Activated CD4-positive, alpha-beta memory T cell treated with anti-CD3 and anti-CD28 coated beads, Interleukin-2, amount 10 ng/mL, durations not matched to agents 7 days and 5 days (primary cell): ENCODE data around the gene FRMD6. TPM values are rescaled to one million over a fixed set of nuclear protein-coding genes. Genes with fewer than 3 reads are reported as not detected.

ENCODE experiments used
- CTCF ChIA-PET: fragments of 350-600 bp; sonication (Branson Sonifier 250); formaldehyde crosslinking; loops from one replicate; lab custom pipeline; 2021; ENCODE audit warnings: antibody characterized with exemption, inconsistent platforms; lab: Charles Lee
- POLR2A ChIA-PET: fragments of 350-600 bp; sonication (Branson Sonifier 250); formaldehyde crosslinking; loops from one replicate; lab custom pipeline; 2021; ENCODE audit warnings: antibody characterized with exemption; lab: Charles Lee
- DNase-seq: peaks from one replicate; pipeline ENCODE4 v3.0.0-alpha.2; 2020
- H3K27ac Mint-ChIP-seq: one replicate; pipeline ENCODE4 v1.8.0; 2021; ENCODE audit warnings: mild to moderate bottlenecking, mixed read lengths
- H3K27me3 Mint-ChIP-seq: one replicate; pipeline ENCODE4 v1.8.0; 2021; ENCODE audit warnings: mixed read lengths
- H3K36me3 Mint-ChIP-seq: one replicate; pipeline ENCODE4 v1.8.0; 2021; ENCODE audit warnings: low read depth, mixed read lengths
- H3K4me1 Mint-ChIP-seq: one replicate; pipeline ENCODE4 v1.8.0; 2021; ENCODE audit warnings: mixed read lengths
- H3K4me3 Mint-ChIP-seq: one replicate; pipeline ENCODE4 v1.8.0; 2021; ENCODE audit warnings: mild to moderate bottlenecking, mixed read lengths
- H3K9me3 Mint-ChIP-seq: one replicate; pipeline ENCODE4 v1.8.0; 2021; ENCODE audit warnings: mixed read lengths
- total RNA-seq, 2 experiments: library from RNA; stranded (reverse); gene quantifications; one replicate each; pipeline ENCODE4 v1.2.3, GENCODE V29; 2021

The FRMD6 gene
- total RNA-seq, 2 experiments from 2014 or later = 3.3 TPM

GRCh38 chr14:51780006-51780692 is 128.4 kb downstream of the FRMD6 start:
- H3K27me3 Mint-ChIP-seq = peaks cover 37% of the 10 kb centered on the region
- ChIA-PET CTCF (interaction anchor here (0.7 to 2.4 kb wide), 16 partner anchors 9 to 685 kb away, joined by 3 to 10 read pairs (median 4); partner anchors contain the start of genes GNG2 and TRIM9), POLR2A (interaction anchor here (1.1 to 1.2 kb wide), 2 partner anchors 128 to 209 kb away, joined by 3 read pairs; no protein-coding TSS in a partner anchor)
- DNase-seq = peak; percentile 74
- peaks cover under 1% of the 10 kb centered on the region for H3K36me3 Mint-ChIP-seq
- no peaks in the 10 kb centered on the region for H3K9me3 Mint-ChIP-seq
- H3K4me3 Mint-ChIP-seq = no peak overlapping the region
- peaks cover 15% of the 10 kb centered on the region for H3K4me1 Mint-ChIP-seq
- H3K27ac Mint-ChIP-seq = no peak overlapping the region

Other genes with a start within 250 kb of the FRMD6 start
- gene GNG2, start 208.7 kb downstream of the FRMD6 start, total RNA-seq = 100 to 1,000 TPM; 296 to 304 TPM